Measurements from ENCODE around the gene STK40.
A peak's percentile ranks its signal among the peaks of the same experiment; 100 is the strongest.

Gene STK40

DNA sequence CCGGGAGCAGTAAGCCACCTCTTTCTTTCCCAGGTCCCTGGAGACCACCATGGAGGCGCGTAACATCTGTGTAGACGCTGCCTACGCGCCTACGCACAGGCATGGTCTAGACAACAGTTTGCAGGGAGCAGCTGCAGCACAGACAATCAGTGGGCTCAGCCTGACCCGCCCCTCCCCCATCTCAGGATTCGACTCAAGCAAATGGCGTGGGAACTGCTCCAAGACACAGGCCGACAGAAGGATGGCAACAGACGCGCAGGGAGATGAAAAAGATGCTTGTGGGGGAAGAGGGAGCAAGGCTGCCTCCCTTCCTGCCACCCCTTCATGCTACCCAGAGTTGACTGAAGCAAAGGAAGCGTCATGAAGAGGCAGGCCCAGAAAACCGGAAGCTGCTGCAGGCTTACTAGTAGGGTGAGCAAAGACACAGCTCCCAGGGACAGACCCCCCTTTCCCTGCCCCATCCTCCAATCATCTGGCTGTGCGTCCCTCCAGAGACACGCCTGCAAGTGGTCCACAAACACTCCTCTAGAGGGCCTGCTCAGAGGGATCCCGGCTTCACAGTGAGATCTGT, 19.5 kb downstream of the STK40 start:
- DNase-seq: peak; percentile 57
- peak overlapping the region; percentile 96 for H3K27ac Mint-ChIP-seq
- TF ChIP-seq, protein P1, sequence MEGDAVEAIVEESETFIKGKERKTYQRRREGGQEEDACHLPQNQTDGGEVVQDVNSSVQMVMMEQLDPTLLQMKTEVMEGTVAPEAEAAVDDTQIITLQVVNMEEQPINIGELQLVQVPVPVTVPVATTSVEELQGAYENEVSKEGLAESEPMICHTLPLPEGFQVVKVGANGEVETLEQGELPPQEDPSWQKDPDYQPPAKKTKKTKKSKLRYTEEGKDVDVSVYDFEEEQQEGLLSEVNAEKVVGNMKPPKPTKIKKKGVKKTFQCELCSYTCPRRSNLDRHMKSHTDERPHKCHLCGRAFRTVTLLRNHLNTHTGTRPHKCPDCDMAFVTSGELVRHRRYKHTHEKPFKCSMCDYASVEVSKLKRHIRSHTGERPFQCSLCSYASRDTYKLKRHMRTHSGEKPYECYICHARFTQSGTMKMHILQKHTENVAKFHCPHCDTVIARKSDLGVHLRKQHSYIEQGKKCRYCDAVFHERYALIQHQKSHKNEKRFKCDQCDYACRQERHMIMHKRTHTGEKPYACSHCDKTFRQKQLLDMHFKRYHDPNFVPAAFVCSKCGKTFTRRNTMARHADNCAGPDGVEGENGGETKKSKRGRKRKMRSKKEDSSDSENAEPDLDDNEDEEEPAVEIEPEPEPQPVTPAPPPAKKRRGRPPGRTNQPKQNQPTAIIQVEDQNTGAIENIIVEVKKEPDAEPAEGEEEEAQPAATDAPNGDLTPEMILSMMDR (IDR thresholded peaks at IDR 0.05): no peak
- peaks cover 55% of the 10 kb centered on the region for H3K4me1 Mint-ChIP-seq
- H3K4me3 Mint-ChIP-seq: peak overlapping the region; percentile 19
- H3K36me3 Mint-ChIP-seq (ENCODE audit: low read depth): peaks cover 19% of the 10 kb centered on the region
- H3K27me3 Mint-ChIP-seq (ENCODE audit: low read depth, poor library complexity): peaks cover 2% of the 10 kb centered on the region
- H3K9me3 Mint-ChIP-seq: no peaks in the 10 kb centered on the region

DNA sequence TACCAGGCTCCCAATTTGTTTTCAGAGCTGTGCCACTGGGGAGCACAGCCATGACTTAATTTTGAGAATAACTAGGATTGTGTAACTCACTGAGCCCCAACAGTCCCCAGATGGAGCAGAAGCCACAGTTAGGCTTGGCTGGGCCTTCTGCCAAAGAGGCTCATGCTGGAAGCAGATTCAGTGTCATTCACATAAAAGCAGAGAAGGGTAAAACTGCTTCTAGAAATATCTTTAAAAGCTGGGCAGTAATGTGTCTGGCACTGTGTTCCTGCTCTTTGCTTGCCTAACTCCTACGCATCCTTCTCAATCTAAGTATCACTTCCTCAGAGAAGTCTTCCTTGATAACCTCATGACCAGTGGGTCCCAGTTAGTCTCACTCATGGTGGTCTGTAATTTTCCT, 20.3 kb downstream of the STK40 start:
- Mint-ChIP-seq H3K27ac (peak overlapping the region; percentile 96), H3K4me3 (no peak overlapping the region), H3K4me1 (peaks cover 57% of the 10 kb centered on the region), H3K9me3 (no peaks in the 10 kb centered on the region), H3K36me3 (ENCODE audit: low read depth) (peaks cover 19% of the 10 kb centered on the region), H3K27me3 (ENCODE audit: low read depth, poor library complexity) (peaks cover 3% of the 10 kb centered on the region)
- TF ChIP-seq, protein P1 (IDR thresholded peaks at IDR 0.05): no peak
- DNase-seq: no peak

DNA sequence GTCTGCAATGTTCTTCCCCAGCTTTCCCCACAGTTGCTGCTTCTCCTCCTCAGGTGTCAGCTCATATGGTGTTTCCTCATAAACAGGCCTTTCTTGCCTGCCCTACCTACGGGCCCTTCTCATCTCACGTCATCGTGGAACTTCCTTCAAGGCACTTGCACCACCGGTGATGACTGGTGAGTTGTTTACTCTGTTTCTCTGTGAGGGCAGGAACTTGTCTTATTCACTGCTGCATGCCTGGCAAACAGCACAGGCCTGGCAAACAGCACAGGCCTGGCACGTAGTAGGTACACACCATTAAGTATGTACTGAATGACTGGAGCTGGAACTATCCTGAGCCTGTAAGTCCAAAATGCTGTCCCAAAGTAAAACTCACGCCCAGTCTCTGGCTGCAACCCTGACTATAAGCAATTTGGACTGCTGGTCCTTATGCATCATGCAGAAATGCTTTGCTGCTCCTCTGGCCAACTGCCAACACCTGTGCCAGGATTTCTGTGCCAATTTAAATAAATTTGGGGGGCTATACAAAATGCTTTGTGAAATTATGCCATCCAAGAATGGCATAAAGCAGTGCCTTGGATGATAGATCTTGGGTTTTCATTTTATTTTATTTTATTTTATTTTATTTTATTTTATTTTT, 25.7 kb downstream of the STK40 start:
- Mint-ChIP-seq H3K9me3 (no peaks in the 10 kb centered on the region), H3K27me3 (ENCODE audit: low read depth, poor library complexity) (peaks cover 3% of the 10 kb centered on the region), H3K36me3 (ENCODE audit: low read depth) (peaks cover 37% of the 10 kb centered on the region), H3K4me3 (no peak overlapping the region), H3K4me1 (peaks cover 30% of the 10 kb centered on the region), H3K27ac (peak overlapping the region; percentile 7)
- no peak for DNase-seq
- TF ChIP-seq, protein P1 (IDR thresholded peaks at IDR 0.05): no peak

DNA sequence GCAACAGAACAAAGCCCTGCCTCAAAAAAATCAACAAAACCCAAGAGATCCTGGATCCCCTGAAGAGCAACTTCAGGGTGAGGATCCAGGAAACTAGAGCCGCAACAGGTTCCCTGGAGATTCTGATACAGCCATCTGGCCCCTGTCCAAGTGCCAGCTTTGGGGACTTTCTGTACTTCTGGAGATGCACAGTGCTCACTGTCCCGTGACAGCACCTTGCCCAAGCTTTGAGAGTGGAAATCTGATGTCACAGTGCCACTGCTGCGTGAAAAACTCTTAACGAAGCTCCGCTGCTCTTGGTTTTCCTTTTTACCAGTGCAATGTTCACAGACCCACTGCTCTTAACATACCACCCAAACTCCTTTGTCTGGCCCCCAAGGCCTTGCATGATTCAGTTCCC, 26.3 kb downstream of the STK40 start:
- Mint-ChIP-seq H3K27ac (peak overlapping the region; percentile 51), H3K9me3 (no peaks in the 10 kb centered on the region), H3K4me3 (no peak overlapping the region), H3K36me3 (ENCODE audit: low read depth) (peaks cover 40% of the 10 kb centered on the region), H3K4me1 (peaks cover 34% of the 10 kb centered on the region), H3K27me3 (ENCODE audit: low read depth, poor library complexity) (peaks cover 3% of the 10 kb centered on the region)
- TF ChIP-seq, protein P1 (IDR thresholded peaks at IDR 0.05): no peak
- no peak for DNase-seq

DNA sequence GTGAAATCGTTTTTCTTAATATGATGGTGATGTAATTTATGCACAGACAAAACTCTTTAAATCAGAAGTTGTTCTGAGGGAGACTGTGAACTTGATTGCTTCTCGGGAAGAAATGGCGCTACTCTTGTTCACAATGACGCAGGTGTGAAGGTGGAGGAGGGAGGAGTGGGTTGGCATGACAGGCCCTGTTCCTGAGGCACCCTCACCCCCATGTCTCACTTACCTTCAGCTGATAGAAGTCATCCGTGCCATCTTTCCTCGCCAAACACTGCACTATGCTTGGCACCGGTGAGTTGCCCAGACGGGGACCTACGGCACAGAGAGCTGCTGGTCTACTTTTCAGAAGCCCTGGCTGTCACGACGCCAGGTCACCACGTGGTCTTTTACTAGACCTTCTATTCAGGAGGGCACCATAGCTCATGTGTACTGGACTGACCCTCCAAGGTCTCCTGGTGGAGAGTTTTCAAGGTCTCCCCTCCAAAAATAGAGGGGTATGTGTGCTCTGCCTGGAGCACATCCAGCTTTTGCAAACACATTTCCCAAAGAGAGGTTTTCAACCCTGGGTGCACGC, 27.1 kb downstream of the STK40 start:
- peaks cover 42% of the 10 kb centered on the region for H3K4me1 Mint-ChIP-seq
- H3K27me3 Mint-ChIP-seq (ENCODE audit: low read depth, poor library complexity): peaks cover 3% of the 10 kb centered on the region
- no peak overlapping the region for H3K4me3 Mint-ChIP-seq
- peaks cover 44% of the 10 kb centered on the region for H3K36me3 Mint-ChIP-seq (ENCODE audit: low read depth)
- DNase-seq: no peak
- H3K27ac Mint-ChIP-seq: peak overlapping the region; percentile 51
- TF ChIP-seq, protein P1 (IDR thresholded peaks at IDR 0.05): no peak
- H3K9me3 Mint-ChIP-seq: no peaks in the 10 kb centered on the region

Data from nephron progenitor cell (in vitro differentiated cells).